ENCODE measurements around the gene FAM3C.

Gene FAM3C

DNA sequence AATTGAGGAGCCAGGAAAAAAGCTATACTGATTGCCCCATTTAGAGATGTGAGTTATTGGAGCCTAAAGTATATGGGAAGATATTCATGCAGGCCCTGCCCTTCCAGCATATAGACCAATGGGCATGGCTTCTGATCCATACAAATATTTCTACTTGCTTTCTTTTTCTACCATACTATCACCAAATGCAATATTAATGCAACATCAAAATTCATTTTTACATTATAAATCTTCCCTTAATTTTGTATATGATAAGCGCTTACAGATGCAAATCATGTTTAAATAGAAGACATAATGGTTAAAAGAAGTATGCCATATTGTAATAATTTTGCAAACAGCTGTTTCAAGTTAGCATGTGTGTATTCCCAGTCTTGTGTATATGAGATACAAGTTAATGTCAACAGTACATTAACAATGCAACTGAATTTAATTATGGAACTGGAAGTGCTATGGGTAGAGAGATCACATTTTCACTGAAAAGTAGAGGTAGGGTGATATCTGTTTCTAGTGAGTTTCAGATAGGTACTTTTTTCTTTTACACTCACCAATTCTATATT, 91.9 kb downstream of the FAM3C start:
- TF ChIP-seq, protein P1, sequence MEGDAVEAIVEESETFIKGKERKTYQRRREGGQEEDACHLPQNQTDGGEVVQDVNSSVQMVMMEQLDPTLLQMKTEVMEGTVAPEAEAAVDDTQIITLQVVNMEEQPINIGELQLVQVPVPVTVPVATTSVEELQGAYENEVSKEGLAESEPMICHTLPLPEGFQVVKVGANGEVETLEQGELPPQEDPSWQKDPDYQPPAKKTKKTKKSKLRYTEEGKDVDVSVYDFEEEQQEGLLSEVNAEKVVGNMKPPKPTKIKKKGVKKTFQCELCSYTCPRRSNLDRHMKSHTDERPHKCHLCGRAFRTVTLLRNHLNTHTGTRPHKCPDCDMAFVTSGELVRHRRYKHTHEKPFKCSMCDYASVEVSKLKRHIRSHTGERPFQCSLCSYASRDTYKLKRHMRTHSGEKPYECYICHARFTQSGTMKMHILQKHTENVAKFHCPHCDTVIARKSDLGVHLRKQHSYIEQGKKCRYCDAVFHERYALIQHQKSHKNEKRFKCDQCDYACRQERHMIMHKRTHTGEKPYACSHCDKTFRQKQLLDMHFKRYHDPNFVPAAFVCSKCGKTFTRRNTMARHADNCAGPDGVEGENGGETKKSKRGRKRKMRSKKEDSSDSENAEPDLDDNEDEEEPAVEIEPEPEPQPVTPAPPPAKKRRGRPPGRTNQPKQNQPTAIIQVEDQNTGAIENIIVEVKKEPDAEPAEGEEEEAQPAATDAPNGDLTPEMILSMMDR (IDR thresholded peaks at IDR 0.05) = no peak

GRCh38 chr7:121303422-121304101, 92.5 kb downstream of the FAM3C start:
- TF ChIP-seq, protein P1 (IDR thresholded peaks at IDR 0.05) = no peak

- TF ChIP-seq, protein P1 (IDR thresholded peaks at IDR 0.05) = no peak
These were observed 93.8 kb downstream of the FAM3C start for GRCh38 chr7:121302214-121302745.

DNA sequence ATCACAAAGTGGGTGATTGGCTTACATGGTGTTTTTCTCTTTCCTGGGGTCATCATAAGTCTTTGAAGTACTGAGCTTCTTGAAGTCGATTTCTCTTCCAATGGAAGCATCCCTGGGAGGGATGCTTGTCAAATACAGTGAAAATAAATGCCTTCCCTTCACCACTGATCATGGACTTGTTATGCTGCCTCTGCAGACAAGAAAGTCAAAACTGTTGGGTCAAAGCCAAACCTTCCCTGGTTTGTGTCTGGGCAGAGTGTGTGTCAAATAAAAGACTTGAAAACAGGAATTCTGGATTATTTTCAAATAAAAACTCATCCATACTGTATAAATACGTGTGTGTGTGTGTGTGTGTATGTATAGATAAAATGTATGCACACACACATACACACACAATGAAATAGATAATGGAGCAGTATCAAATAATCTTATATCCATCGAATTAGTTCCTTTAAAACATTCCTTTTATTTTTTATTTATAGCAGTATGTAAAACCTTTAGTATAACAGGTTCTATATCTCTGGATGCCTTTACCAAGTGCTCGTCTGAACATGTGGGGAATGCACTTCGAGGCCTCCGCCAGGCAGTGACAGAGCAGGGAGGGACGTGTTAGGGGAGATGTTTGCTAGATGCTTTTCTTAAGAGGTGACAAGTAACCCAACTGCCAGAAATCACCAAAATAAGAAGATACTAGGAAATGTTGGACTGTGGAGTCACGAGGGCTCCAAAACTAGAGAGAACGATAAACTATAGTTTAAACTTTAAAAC, 94.5 kb downstream of the FAM3C start:
- TF ChIP-seq, protein P1 (IDR thresholded peaks at IDR 0.05) = no peak

DNA sequence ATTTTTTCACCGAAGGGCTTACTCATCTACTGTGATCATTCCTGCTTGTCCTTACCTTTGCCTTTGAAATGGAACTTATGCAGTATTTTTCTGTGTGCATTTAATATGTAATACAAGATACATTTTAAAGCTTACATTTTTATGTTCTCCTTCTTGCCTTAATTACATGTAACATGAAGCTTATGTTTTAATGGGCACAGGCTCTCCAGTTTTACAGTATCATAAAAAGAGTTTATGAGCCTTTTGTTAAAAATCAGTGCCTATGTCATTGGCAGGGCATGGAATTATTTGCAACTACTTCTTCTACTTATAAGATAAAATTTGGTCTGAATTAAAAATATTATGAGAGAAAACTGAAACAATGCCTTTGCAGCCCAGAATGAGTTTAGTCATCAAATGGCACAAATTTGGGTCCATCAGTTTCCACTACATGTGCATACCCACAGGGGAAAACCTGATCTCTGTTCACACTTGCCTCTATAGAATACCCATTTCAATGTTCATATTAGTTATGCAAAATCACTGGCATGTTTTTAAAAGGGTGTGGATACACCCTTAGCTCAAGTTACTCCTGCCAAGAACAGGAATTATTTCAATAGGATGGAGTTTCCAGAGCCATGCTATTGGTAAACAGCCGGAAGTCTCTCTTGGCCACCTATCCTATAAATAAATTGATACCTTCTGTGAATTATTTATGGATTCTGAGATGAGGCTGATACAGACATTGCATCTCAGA, 95.3 kb downstream of the FAM3C start:
- TF ChIP-seq, protein P1 (IDR thresholded peaks at IDR 0.05) = no peak

All from LNCAP (cell line).